PC-3 (cell line): Measurements from ENCODE around the gene ZFAND6.

Experiments used
- CTCF ChIP-seq: fragments of 300-600 bp; sonication (generic); conservative IDR thresholded peaks from 2 replicates; pipeline ENCODE4 v1.5.1; 2017; ENCODE audit warnings: antibody characterized with exemption, low read depth, mild to moderate bottlenecking, low read length
- EZH2phosphoT487 ChIP-seq: fragments of 300-600 bp; sonication (generic); IDR thresholded peaks from 2 replicates; pipeline ENCODE4 v1.6.1; 2018; ENCODE audit warnings: mild to moderate bottlenecking, antibody characterized with exemption, low read length, borderline replicate concordance

GRCh38 chr15:80107204-80107603 is 47.7 kb downstream of the ZFAND6 start:
- no peak for TF ChIP-seq CTCF
- no peak for TF ChIP-seq EZH2phosphoT487
